Inflammatory macrophage treated with lipopolysaccharide for 1 hour (primary cell): ENCODE data around the gene MAP1LC3B2.

Experiments
- DNase-seq, 2 donors: peaks; one replicate each; pipeline ENCODE4 v3.0.0-alpha.2; 2020 to 2022

Gene MAP1LC3B2

GRCh38 chr12:116538076-116538591, 21.0 kb upstream of the MAP1LC3B2 start:
- DNase-seq: peak in 1 of 2 donors; percentile 44

GRCh38 chr12:116538682-116539305, 20.4 kb upstream of the MAP1LC3B2 start:
- peak; percentile 26 to 46 for DNase-seq

GRCh38 chr12:116539361-116539771, 19.8 kb upstream of the MAP1LC3B2 start:
- no peak for DNase-seq

GRCh38 chr12:116539905-116540482, 19.2 kb upstream of the MAP1LC3B2 start:
- peak in 1 of 2 donors; percentile 32 for DNase-seq

GRCh38 chr12:116540622-116541152, 18.5 kb upstream of the MAP1LC3B2 start:
- DNase-seq: no peak

- DNase-seq: no peak
Measured at GRCh38 chr12:116541547-116542344, 17.4 kb upstream of the MAP1LC3B2 start.

DNA sequence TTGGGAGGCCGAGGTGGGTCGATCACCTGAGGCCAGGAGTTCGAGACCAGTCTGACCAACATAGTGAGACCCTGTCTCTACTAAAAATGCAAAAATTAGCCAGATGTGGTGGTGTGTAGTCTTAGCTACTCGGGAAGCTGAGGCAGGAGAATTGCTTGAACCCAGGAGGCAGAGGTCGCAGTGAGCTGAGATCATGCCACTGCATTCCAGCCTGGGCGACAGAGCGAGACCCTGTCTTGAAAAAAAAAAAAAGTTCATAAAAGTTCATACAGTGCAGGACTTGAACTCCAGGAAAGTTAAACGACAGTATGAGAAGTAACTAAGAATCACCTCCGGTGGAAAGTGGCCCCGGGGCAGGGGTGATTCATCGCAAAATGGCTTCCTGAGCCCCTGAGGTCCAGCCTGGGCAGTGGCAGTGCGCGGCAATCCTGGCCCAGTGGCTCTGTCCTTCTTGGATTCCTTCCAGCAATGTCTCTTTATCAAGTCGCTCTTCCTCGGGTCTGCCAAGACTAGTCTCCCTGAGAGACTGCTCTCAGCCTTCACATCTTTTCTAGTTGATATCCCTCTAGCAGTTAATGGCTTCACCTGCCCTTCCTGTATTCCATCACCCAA, 16.7 kb upstream of the MAP1LC3B2 start:
- DNase-seq: no peak

DNA sequence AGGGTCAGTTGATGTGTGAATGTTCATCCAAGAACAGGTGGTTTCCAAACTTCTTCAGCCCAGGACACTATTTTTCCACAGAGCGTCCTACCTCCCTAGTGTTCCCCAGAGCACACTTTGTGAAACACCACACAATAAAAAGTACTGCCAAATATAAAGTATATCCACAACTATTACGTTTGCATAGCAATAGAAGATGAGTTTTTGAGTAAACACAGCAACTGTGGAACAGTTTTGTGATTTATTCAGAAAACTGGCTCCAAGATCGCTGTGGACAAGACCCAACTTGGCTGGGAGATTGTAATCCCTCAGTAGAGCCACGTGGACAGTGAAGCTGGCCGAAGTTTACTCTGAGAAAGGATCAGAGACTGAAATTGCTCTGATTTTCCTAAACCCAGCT, 14.5 kb upstream of the MAP1LC3B2 start:
- no peak for DNase-seq

- no peak for DNase-seq
Measured at GRCh38 chr12:116545144-116545543, 14.0 kb upstream of the MAP1LC3B2 start.

- no peak for DNase-seq
Measured at GRCh38 chr12:116545936-116546335, 13.2 kb upstream of the MAP1LC3B2 start.

GRCh38 chr12:116547955-116548501, 11.2 kb upstream of the MAP1LC3B2 start:
- DNase-seq: no peak

DNA sequence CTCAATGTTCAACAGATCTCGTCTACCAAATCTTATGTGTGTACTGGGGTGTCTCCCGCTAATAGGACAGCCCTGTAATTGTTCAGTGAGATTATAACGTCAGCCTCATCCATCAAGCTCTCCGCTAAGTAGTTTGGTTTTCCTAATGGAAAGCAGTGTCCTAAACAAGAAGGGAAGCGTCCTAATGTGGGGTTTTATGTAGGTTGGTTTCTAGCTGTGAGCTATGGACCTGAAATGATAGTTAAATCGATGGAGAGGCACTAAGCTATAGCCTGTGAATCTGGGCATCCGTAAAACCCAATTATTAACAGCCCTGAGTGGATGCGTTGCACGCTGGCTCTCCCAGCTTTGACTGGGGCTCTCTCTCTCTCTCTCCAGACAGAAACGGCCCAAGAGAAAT, 9.2 kb upstream of the MAP1LC3B2 start:
- DNase-seq: no peak

DNA sequence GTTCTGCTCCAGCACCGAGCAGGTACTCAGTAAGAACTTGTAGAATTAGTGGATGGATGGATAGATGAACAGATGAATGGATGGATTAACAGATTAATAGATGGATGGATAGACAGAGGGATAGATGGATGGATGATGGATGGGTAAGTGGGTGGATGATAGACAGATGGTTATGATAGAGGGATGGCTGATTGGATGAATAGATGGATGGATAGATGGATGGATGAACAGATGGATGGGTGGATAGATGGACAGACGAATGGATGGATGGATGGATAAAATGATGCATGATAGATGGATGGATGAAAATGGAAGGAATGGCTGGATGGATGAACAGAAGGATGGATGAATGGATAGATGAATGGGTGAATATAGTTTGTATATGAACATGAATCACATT, 8.0 kb upstream of the MAP1LC3B2 start:
- no peak for DNase-seq

DNA sequence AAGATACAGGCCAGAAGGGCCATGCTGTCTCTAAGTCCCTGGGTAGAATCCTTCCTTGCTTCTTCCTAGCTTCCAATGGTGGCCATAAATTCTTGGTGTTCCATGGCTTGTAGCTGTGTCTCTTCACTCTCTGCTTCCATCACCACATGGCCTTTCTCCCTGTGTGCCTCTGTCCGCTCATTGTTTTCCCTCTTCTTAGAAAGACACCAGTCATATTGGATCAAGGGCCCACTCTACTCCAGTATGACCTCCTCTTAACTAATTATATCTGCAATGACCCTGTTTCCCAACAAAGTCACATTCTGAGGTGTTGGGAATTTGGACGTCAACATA, 7.6 kb upstream of the MAP1LC3B2 start:
- DNase-seq: no peak

DNA sequence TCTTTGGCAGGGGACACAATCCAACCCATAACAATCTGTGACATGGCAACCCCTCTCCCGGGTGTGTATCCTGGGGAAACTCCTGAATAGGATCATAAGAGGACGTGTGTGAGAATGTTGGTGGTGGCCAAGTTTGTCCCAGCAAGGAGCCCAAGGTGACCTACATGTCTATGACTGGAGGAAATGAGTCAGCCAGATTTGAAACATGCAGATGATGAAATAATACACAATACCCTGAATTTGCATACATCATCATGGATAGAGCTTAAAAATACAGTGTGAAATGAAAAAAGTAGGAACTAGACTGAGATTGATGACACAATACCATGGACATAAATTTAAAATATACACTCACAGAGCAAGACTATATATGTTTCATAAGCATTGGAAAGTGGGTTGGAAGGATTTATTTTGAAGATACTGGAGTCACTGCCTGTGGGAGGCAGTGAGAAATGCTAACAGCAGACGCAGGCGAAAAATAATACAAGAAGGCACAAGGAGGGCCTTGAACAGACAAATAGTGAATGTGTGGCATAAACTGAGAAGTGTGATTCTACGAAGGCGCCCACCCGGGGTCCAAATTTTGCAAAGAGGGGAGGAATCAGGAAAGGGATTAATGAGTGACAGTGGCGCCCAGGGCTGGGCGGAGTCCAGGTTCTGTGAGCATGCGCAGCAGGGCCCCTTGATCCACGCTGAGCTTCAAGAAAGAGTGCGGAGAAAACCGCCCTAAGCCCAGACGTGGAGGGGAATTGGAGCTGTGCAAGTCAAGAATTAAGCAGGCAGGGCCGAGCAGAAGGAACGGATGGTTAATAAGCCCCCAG, 7.0 kb upstream of the MAP1LC3B2 start:
- DNase-seq: peak; percentile 93 to 100

- peak; percentile 67 to 86 for DNase-seq
Measured at GRCh38 chr12:116552773-116553373, 6.3 kb upstream of the MAP1LC3B2 start.

DNA sequence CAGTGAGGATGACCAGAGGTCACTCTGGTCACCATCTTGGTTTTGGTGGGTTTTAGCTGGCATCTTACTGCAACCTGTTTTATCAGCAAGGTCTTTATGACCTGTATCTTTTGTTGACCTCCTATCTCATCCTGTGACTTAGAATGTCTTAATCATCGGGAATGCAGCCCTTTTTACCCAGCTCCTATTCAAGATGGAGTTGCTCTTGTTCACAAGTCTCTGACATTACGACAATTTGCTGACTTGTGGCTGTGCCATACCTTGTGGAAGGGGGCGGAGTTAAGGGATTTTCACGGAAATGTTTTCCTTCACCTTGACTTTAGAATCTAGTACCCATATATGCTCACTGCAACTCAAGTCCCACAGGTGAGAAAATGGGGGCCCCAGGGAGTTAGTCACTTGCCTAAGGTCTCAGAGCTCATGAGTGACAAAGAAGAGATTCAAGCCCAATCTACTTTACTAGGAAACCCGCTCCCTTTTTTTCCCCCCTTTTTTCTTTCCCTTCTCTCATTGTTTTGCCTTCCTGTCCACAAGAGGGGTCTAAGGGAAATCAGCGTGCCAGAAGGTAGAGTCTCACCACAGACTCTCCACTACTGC, 2.7 kb upstream of the MAP1LC3B2 start:
- DNase-seq: no peak

- DNase-seq: peak in 1 of 2 donors; percentile 51
Measured at GRCh38 chr12:116556964-116557698, 2.0 kb upstream of the MAP1LC3B2 start.

GRCh38 chr12:116558280-116559161, 660 bp upstream of the MAP1LC3B2 start:
- DNase-seq: peak; percentile 46 to 75
